HK-2 (cell line): ENCODE results near the gene ATP6V0E2.
"Not testable (repeated sequence)": the region's sequence is repeated elsewhere in the genome, so short reads cannot be mapped to it uniquely, and the experiment has no call there.

ENCODE experiments used
- DNase-seq: peaks from one replicate; pipeline ENCODE4 v3.0.0-alpha.2; 2018; ENCODE audit not compliant: unreplicated experiment

The ATP6V0E2 gene

GRCh38 chr7:149879271-149879743, 5.5 kb downstream of the ATP6V0E2 start:
- no peak for DNase-seq

GRCh38 chr7:149879766-149880637, 6.2 kb downstream of the ATP6V0E2 start:
- DNase-seq, result no peak

- no peak for DNase-seq
These were observed 7.0 kb downstream of the ATP6V0E2 start for GRCh38 chr7:149880638-149881311.

GRCh38 chr7:149881328-149882247, 7.8 kb downstream of the ATP6V0E2 start:
- no peak for DNase-seq

DNA sequence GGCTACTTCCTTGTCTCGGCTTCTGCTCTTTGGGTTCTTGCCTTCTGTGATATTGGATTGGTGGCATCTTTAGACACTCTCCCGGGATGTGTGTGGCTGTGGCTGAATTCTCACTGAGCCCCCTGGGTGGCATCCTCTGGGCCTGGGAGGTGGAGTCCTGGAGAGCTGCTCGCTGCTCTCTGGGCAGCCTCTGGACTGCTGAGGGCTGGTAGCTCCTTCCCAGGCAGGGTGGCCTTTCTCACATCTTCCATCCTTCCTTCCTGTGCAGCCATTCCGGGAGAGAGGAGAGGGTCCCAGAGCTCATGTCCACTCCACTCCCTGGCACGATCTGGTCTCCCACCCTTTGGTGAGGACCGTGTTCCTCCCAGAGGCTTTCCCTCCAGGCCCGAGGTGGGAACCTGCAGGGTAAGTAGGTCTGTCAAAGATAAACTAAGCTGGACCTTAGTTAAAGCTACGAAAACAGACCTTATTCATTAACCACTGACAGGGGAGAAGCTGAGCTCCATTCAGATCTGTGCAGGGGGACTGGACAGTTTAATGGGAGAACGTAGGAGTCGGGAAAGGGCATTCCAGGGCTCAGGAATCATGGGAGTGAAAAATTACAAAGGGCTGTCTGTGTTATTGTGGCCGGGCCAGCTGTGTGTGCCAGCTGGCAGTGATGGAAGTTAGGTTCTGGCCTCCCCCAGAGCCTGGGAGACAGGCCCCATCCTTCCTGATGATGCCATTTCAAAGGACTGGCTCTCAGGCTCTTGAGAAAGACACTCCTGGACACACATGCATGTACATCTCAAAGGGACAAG, 8.7 kb downstream of the ATP6V0E2 start:
- no peak for DNase-seq

DNA sequence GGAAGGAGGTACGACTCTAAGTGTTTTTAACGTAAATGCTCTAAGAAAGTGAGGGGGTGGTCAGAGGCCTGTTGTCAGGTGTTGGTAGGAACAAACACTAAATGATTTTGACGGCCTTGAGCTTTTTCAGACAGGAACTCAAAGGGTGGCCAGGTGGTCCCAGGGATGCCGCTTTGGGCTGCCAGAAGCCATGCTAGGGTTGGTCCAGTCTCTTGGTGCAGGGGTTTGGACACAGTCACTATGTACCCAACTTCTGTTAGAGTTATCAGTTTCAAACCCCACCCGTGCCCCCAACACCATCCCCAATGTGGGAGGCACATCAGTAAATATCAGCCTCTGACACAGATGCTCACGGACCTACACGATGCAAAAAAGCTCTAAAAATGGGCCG, 9.3 kb downstream of the ATP6V0E2 start:
- DNase-seq, result no peak

GRCh38 chr7:149883452-149883861, 9.7 kb downstream of the ATP6V0E2 start:
- DNase-seq, result peak; percentile 51

- no peak for DNase-seq
These were observed 10.2 kb downstream of the ATP6V0E2 start for GRCh38 chr7:149884016-149884415.

DNA sequence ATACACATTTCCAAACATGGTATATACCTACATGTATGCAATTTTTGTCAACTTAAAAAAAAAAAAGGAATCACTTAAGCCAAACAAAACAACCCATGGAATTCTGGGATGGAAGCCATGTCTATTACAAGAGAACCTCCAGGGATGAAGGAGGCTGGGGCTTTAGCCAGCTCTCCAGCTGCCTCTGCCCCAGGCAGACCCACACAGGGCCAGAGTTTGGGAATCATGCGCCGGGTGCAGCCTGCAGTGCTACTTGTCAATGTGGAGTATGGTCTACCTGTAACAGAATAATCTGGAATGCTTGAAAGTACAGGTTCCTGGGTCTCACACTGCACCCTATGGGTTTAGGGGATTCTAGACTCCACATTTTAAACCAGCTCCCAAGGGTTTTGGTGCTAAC, 10.8 kb downstream of the ATP6V0E2 start:
- no peak for DNase-seq

DNA sequence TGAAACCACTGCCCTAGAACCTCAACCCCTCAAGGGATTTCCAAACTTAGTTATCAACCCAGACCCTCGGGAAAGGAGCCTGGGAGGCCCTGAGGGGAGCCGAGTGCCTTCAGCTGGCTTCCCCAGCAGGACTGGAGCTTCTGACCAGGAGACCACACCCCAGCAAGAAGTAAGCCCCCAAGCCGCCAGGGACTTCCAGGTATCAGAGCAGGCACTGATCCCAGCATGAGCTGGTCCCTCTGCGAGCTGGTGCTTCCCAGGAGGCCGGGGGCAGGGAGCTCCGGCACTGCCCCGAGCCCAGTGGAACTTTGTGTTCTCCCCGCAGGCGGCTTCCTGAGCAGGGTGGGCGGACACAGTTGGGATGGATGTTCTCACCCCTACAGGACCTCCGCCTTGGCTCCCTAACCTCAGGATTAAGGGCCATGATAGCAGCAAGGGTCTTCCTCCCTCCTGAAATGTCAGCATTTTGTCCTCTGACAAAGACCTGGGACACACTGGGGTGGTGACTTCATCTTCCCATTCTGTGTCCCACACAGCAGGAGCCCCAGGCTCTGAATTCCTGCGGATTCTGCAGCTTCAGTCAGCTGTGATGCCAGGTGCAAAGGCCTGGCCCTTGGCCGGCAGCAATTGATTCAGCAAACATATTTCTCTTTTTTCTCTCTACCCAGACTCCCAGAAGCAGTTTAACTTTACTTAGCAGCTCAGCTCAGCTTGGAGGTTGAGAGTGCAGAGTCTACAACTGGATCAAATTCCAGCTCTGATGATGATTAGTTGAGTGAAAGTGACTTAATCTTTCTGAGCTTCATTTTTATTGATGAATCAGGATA, 11.6 kb downstream of the ATP6V0E2 start:
- DNase-seq, result no peak

DNA sequence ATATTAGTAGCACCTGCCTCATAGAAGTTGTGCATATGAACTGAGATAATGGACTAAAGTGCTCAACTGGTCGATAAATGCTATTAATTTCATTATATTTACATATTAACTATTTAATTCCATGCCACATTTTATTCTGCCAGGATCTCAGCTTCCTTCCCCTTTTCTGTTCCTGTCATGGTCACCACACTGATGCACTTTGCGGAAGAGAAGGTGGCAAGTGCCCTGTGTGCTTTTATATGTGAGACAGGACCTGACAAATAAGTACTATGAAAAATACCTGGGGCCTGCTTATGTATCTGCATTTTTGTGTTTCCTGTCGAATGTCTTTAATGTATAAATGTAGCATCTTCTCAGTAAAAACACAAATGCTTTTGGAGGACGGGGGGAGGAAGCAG, 12.2 kb downstream of the ATP6V0E2 start:
- no peak for DNase-seq

- no peak for DNase-seq
These were observed 13.5 kb downstream of the ATP6V0E2 start for GRCh38 chr7:149887311-149887710.

GRCh38 chr7:149890715-149891114, 16.9 kb downstream of the ATP6V0E2 start:
- DNase-seq, result not testable (repeated sequence)

- DNase-seq, result not testable (repeated sequence)
These were observed 21.2 kb downstream of the ATP6V0E2 start for GRCh38 chr7:149894957-149895356.

DNA sequence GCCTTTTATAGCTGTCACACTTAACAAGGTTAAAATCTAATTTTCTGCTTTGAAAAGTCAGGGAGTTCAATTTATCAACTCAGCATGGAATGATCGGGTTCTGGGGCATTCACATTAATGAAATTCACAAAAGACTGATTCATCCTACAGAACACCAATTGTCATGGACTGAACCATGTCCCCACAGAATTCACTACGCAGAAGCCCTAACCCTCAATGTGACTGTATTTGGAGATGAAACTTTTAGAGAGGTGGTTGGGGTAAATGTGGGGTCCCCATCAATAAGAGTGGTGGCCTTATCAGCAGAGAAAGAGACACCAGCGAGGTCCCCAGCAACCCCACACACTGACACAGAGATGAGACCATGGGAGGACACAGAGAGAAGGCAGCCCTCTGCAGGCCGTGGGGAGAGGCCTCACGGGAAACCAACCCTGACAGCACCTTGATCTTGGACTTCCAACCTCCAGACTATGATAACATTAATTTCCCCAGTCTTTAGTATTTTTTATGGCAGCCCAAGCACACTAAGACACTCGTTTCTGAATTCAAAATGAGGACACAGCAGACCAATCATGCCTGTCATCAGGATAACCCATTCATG, 34.1 kb downstream of the ATP6V0E2 start:
- DNase-seq, result not testable (repeated sequence)

GRCh38 chr7:149910219-149910618, 36.5 kb downstream of the ATP6V0E2 start:
- not testable (repeated sequence) for DNase-seq

- DNase-seq, result not testable (repeated sequence)
These were observed 38.4 kb downstream of the ATP6V0E2 start for GRCh38 chr7:149912126-149912525.

DNA sequence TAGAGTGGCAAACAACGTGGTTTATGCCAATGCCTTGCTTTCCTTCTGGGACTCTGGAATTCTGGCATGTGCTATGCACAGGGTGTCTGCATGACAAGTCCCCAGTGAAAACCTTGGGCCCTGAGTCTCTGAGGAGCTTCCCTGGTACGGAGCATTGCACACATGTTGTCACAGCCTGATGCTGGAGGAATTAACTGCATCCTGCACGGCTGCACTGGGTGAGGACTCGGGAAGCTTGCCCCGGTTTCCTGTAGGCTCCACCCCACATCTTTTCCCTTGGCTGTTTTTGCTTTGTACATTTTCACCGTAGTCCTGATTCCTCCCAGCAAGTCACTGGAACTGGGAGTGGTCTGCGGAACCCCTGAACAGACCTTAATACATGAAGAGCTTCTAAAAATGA, 52.6 kb downstream of the ATP6V0E2 start:
- not testable (repeated sequence) for DNase-seq
